ENCODE data around the gene HSBP1.

Gene HSBP1

DNA sequence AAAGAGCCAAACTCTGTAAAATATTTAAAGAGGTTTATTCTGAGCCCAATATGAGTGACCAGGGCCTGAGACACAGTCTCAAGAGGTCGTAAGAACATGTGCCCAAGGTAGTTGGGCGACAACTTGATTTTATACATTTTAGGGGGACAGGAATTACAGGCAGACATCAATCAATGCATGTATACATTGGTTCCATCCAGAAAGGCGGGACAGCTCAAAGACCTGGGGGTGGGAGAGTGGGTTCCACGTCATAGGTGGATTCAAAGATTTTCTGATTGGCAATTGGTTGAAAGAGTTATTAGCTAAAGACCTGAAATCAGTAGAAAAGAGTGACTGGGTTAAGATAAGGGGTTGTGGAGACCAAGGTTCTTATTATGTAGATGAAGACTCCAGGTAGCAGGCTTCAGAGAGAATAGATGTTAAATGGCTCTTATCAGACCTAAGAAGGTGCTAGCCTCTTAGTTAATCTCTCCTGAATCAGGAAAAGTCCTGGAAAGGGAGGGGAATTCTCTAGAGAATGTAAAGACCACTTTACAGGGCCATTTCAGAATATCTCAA is 32.4 kb downstream of the HSBP1 start:
- no peak for DNase-seq

DNA sequence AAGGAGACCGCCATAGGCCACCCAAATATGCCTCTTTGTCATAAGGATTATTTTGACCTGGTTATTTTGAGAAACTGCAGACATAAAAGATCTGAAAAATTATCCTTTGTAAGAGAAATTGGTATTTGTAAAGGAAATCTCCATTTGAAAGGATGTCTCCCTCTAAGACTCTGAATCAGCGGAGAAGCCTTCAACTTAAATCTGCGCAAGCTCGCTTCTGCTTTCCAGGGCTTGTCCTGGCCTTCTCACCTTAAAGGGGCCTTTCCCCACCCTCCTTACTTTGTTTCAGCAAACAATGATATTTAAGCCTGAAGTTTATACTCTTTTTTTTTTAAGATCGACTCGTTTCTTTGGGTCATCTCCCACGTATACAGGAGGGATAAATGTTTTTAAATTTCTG is 34.5 kb downstream of the HSBP1 start:
- DNase-seq, result no peak

DNA sequence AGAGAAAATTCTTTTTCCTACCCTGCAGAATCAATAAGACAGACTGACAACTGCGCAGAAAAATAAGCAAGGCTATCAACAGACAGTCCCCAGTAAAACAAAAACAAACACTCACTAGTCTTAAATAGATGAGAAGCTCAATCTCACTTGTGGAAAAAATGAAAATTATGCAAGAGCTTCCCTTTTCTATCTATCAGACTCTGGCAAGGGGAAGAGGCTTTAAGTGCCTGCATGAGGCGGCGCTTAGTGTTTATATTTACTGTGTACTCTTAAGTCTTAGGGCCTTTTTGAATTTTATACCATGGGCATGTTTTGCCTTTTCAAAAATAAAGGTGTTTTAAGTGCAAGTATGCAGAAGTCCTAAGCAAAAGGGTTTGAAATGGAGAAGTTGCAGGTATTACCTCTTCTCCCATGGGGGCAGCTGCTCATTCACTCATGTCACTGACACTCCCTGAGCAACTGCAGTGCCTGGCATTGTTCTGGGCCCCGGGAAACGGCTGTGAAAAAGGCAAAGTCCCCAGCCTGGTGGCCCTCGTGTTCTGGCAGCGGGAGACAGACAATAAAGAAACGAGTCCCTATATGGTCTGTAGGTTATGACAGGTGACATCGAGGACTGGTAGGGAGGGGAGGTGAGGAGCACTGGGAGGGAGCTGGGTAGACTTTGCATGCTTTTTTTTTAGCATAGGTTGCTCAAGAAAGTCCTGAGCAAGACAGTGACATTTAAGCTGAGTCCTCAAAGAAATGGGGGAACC is 35.2 kb downstream of the HSBP1 start:
- DNase-seq, result no peak

DNA sequence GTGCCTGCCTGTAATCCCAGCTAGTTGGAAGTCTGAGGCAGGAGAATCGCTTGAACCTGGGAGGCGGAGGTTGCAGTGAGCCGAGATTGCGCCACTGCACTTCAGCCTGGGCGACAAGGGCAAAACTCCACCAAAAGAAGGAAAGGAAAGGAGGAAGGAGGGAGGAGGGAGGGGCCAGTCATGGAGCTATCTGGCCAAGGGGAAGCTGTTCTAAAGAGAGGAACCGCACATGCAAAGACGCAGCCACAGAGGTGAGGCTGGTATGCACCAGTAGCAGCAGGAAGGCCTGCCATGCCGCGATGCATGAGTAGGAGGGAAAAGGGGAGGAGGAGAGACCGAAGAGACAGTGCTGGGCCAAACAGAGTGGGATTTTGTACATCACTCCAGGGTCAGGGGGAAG is 35.9 kb downstream of the HSBP1 start:
- DNase-seq, result no peak

DNA sequence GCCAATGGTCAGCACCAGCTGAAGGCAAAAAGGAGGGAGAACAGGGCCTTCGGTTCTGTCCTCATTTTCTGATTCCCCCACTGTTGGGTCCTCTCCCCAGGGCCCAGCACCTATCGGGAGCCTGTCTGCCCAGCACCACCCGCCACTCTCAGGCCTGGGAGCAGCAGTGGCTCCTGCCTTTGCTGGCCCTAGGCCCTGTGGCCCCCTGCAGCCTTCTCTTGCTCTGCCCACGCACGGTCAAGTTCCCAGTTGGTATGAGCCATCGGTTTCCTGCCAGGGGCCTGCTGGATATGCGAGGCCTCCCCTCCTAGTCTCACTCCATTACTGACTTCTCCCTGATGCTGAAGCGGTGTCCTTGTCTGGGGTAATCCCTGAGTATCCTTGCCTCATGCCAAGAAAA is 37.5 kb downstream of the HSBP1 start:
- DNase-seq, result no peak

DNA sequence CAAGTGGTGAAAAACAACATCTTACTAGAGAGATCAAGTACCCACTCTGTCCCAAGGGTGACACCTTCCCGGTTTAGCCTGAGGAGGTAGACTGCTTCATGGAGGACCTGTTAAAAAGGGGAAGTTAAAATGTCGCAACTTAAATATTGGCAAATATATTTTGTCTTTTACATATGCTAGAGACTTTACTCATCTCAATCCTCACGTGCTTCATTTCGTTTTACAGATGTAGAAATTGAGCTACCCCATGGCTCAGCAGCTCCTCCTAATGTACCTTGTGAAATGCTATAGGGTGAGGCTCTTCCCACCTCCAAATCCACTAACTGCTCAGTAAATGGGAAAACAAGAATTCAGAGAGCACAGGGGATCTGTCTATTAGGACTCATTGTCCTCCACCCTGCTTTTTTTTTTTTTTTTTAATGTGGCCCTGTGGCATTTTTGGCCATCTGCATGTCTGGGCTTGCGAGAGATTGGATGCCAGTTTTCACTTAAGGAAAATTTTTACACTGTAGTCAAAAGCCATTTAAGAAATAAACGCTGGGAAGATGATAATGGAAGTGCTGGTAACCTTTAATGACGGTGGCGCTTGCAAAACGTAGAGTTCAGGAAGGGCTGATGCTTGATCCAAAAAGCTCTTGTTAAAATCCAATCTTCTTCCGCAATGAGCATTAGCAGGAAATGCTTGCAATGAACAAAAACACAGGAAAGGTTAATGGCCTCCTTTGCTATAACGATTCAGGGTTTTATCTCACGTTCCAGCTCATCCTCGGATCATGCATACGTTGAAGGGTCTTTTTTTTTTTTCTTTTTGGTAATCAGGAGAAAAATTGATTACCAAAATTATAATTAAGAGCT is 39.8 kb downstream of the HSBP1 start:
- no peak for DNase-seq

DNA sequence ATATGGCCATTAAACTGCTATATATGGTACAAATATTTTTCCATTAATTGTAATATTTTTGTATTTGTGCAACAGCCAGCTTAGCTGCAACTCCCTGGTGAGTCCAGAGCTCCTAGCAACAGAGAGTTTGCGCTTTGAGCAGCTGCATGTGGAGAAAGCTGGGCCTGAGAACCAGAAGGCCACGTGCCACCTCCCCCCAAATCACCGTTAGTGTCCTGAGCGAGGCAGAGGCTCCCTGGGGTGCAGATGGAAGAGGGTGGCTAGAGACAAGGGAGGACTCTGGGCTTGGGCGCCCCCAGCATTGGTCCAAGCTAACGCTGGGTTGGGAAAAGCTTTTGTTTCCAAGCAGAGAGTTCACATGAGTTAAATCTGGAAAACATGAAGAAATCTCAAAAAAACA is 41.6 kb downstream of the HSBP1 start:
- no peak for DNase-seq

DNA sequence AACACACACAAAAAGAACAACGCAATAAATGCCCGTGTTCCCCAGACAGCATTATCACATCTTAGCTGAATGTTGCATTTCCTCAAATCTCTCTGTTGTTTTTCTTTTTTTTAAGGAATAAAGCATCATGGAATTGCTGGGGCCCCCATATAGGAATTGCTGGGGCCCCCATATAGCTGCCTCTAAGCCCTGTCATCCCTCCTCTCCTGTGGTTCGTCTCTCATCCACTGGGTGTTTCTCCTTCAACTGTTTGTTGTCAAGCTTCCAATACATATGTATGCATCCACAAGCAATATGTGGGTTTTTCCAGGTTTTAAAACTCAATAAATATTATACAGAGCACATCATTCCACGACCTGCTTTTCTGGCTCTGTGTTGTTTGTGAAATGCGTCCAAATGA is 43.2 kb downstream of the HSBP1 start:
- DNase-seq, result no peak

DNA sequence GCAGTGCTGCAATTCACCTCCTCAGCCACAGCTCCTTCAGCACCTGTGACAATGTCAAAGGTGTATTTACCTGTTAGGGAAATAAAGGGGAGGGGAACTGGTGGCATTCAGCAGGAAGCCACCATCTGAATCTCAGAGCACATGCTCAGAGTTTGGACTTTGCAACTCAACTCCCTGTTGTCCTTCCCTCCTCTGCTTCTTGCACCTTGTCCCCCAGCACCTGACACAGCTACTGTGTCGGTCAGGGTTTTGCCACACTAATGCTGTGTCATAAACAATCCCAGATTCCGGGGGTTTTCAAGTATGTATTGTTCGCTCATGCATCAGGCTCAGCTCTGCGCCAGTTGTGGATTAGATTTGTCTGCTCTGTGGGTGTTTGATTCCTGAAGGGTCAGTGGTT is 43.7 kb downstream of the HSBP1 start:
- no peak for DNase-seq

DNA sequence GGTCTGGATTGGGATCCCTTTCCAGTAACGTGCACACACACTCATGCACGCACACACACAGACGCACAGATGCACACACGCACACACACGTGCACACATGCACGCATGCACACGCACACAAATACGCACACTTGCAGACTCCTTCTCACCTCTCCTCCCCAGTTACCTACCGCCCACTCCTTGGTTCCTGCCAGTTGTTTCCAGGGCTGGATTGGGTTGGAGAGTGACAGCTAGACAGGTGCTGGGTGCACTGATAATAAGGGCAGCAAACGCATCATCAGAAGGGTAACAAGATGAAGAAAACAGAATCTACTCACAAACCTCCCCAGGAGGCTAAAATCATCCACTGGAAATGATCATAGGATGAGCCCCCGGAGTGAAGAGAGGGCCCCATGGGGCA is 45.0 kb downstream of the HSBP1 start:
- no peak for DNase-seq

DNA sequence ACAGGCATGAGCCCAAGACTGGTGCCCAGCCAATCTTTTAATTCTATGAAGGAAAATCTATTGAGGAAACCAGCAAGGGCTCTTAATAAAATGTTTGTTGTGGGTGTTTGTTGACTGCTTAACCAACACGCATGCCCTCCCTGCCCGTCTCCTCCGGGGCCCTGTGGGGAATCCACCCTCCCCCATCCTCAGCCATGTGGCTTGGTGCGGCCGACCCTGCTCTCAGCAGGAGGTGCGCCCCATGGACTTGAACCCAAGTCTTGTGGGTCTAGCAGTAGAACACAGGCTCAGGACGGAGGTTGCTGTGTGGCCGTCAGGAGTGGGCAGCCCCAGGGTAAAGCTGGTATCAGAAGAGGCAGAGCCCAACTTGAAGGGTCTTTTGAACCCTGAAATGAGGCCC is 46.1 kb downstream of the HSBP1 start:
- no peak for DNase-seq

DNA sequence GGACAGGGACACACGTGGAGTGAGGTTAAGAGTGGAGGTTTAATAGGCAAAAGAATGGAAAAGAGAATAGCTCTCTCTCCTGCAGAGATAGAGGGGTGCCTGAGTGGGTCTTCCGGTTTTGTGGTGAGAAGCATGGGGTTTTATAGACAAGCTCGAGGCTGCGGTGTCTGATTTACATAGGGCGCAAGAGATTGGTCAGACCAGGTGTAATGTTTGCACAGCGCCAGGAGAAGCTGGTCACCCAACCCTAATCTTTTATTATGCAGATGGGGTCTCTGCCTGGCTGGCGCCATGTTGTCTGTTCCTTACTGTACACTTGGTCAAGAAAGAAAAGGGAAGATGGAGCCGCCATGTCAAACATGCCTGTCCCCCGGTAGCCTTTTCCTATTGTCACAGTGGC is 46.6 kb downstream of the HSBP1 start:
- no peak for DNase-seq

DNA sequence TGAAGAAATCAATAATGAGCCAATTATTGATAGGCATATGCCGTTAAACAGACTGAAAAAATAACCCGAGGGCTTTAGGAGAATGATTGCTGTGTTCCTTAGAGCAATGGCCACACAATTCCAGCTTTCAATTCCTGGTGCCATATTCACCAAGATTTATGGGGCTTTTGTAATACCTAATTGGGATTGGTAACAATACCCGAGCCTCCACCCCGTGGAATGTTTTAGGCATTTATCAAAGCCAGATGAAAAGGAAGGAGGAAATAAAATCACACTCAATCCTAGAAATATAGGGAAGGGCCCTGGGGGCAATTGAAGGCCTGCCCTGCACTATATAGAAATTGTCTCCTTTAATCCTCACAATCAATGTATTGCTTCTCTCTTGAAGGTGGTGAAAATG is 49.0 kb downstream of the HSBP1 start:
- no peak for DNase-seq

DNA sequence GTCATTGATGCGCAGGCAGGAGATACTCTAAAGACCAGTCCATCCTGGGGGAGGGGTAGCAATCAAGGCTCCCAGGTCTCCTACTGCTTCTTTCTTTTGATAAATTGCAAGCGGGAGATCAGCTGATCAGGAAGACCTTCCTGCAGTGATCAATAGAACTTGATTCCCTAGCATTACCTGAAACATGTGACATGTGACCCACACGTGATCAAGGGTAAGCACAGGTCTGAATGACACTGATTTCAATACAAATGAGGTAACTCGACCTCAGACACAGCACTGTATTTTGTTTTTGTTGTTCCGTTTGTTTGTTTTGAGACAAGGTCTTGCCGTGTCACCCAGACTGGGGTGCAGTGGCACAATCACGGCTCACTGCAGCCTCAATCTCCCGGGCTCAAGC is 51.5 kb downstream of the HSBP1 start:
- no peak for DNase-seq

DNA sequence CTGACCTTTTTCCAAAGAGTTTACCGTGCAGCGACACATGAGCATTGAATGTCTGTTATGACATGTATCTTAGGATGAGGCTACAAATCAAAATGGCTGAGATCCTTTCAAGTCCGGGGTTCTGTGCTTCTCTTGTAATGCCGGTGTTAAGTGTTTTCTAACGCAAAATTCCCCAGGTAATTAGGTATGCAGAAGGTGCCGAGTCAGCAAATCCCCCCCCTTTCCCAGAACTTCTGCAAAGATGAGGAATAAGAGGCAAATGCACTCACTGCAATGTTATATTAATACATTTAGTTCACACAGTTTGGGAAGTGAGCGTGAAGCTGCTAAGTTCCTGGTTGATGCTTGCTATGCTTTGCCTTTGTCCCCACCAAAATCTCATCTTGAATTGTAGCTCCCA is 54.9 kb downstream of the HSBP1 start:
- no peak for DNase-seq

DNA sequence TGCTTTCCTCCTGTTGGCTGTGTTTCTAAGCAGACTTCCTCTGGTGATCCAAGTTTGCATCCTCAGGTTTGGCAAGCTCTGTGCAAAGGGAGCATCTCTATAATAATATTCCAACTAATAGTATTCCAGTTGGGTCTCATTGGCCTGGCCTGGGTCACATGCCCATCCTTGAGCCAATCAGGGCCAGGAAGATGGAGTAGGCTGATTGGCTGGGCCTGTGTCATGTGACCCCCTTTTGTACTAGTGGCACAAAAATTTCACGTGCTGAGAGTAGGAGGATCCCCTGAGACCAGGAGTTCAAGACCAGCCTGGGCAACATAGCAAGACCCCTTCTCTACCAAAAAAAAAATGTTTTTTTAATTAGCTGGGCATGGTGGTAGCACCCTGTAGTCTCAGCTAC is 55.9 kb downstream of the HSBP1 start:
- no peak for DNase-seq
